ENCODE measurements around the gene DHX34.

The DHX34 gene

DNA sequence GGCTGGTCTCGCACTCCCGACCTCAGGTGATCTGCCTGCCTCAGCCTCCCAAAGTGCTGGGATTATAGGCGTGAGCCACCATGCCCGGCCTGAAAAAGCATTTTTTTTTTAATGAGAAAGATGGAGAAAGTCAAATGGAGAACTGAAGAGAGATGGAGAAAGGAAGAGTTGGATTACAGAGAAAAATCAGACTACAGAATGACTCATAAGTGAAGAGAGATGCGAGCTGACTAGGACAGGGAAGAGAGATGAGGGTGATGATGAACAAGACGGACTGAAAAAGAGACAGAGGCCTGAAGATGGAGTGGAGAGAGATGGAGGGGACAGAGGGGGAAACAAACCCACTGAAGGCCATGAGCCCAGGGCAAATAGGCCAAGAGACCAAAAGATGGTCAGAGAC lies 1.5 kb downstream of the DHX34 start:
- WGBS (ENCODE audit: insufficient coverage): over 99% methylated on average over 6 of the region's 6 CpGs
- POLR2A ChIA-PET: interaction anchor here (0.7 kb wide), 1 partner anchor 8 kb away, joined by 9 read pairs; no protein-coding TSS in a partner anchor

GRCh38 chr19:47351548-47351947 lies 2.4 kb downstream of the DHX34 start:
- 80% methylated on average over 2 of the region's 3 CpGs for WGBS (ENCODE audit: insufficient coverage)
- ChIA-PET CTCF (no interaction called here), POLR2A (interaction anchor here (0.6 kb wide), 1 partner anchor 78 kb away, joined by 3 read pairs; no protein-coding TSS in a partner anchor)
- H3K9me3 ChIP-seq (ENCODE audit: control extremely low read depth in 1 of 5, control insufficient read depth in 4 of 5, insufficient read depth in 2 of 5, low read depth in 1 of 5, low read length in 4 of 5): no peaks in the 10 kb centered on the region
- H3K27me3 ChIP-seq (replicated peaks in 2 of 5; ENCODE audit: control insufficient read depth in 4 of 5, insufficient read depth in 5 of 5, low read length in 4 of 5): no peaks in the 10 kb centered on the region
- H3K4me3 ChIP-seq (ENCODE audit: control insufficient read depth in 1 of 7, extremely low read depth in 1 of 7, insufficient read depth in 4 of 7, low read depth in 2 of 7, low read length in 6 of 7): no peak overlapping the region
- H3K36me3 ChIP-seq (ENCODE audit: control insufficient read depth in 4 of 4, insufficient read depth in 4 of 4, low read length in 3 of 4): peaks cover 16 to 40% (median 29%) of the 10 kb centered on the region in 4 experiments
- peaks cover 5 to 23% (median 14%) of the 10 kb centered on the region in 4 experiments for H3K4me1 ChIP-seq (ENCODE audit: control extremely low read depth in 1 of 4, control insufficient read depth in 4 of 4, insufficient read depth in 4 of 4, low read length in 3 of 4)
- peak; percentile 42 to 70 (median 68) for DNase-seq
- H3K27ac ChIP-seq (ENCODE audit: insufficient read depth in 1 of 2, low read depth in 1 of 2, low read length in 2 of 2, poor library complexity in 1 of 2, severe bottlenecking in 2 of 2): no peak overlapping the region

More for the DNA sequence above, 1.5 kb downstream of the DHX34 start:
- Histone ChIP-seq H3K4me1 (ENCODE audit: control extremely low read depth in 1 of 4, control insufficient read depth in 4 of 4, insufficient read depth in 4 of 4, low read length in 3 of 4) (peaks cover 5 to 23% (median 15%) of the 10 kb centered on the region in 4 experiments), H3K9me3 (ENCODE audit: control extremely low read depth in 1 of 5, control insufficient read depth in 4 of 5, insufficient read depth in 2 of 5, low read depth in 1 of 5, low read length in 4 of 5) (no peaks in the 10 kb centered on the region), H3K36me3 (ENCODE audit: control insufficient read depth in 4 of 4, insufficient read depth in 4 of 4, low read length in 3 of 4) (peaks cover 12 to 33% (median 24%) of the 10 kb centered on the region in 4 experiments), H3K27ac (ENCODE audit: insufficient read depth in 1 of 2, low read depth in 1 of 2, low read length in 2 of 2, poor library complexity in 1 of 2, severe bottlenecking in 2 of 2) (no peak overlapping the region), H3K4me3 (ENCODE audit: control insufficient read depth in 1 of 7, extremely low read depth in 1 of 7, insufficient read depth in 4 of 7, low read depth in 2 of 7, low read length in 6 of 7) (no peak overlapping the region), H3K27me3 (replicated peaks in 2 of 5; ENCODE audit: control insufficient read depth in 4 of 5, insufficient read depth in 5 of 5, low read length in 4 of 5) (no peaks in the 10 kb centered on the region)
- no peak for DNase-seq
- CTCF ChIA-PET: interaction anchor here (1.4 to 2.4 kb wide), 3 partner anchors 9 to 66 kb away, joined by 4 to 14 read pairs (median 8); no protein-coding TSS in a partner anchor

DNA sequence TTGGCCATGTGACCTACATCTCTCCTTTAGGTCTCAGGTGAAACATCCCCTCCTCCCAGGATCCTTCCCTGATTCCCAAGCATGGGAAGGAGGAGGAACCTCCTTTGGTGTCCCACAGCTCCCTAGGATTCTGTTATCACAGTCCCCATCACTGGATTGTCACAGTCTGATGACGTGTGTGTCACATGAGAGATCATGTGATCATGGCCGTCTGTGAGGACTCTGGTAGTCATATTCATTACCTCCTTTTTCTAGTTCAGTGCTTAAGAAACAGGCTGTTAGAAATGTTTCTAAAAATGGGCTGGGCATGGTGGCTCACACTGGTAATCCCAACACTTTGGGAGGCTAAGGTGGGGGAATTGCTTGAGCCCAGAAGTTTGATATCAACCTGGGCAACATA lies 3.0 kb downstream of the DHX34 start:
- ChIA-PET POLR2A (no interaction called here), CTCF (no interaction called here)
- no peak for DNase-seq
- H3K4me1 ChIP-seq (ENCODE audit: control extremely low read depth in 1 of 4, control insufficient read depth in 4 of 4, insufficient read depth in 4 of 4, low read length in 3 of 4): peaks cover 5 to 20% (median 11%) of the 10 kb centered on the region in 4 experiments
- WGBS (ENCODE audit: insufficient coverage): no CpG with 5 or more reads among the region's 2 CpGs
- H3K27me3 ChIP-seq (replicated peaks in 2 of 5; ENCODE audit: control insufficient read depth in 4 of 5, insufficient read depth in 5 of 5, low read length in 4 of 5): no peaks in the 10 kb centered on the region
- H3K27ac ChIP-seq (ENCODE audit: insufficient read depth in 1 of 2, low read depth in 1 of 2, low read length in 2 of 2, poor library complexity in 1 of 2, severe bottlenecking in 2 of 2): no peak overlapping the region
- H3K9me3 ChIP-seq (ENCODE audit: control extremely low read depth in 1 of 5, control insufficient read depth in 4 of 5, insufficient read depth in 2 of 5, low read depth in 1 of 5, low read length in 4 of 5): peaks cover 0 to 1% (median 0%) of the 10 kb centered on the region in 5 experiments
- H3K4me3 ChIP-seq (ENCODE audit: control insufficient read depth in 1 of 7, extremely low read depth in 1 of 7, insufficient read depth in 4 of 7, low read depth in 2 of 7, low read length in 6 of 7): no peak overlapping the region
- peaks cover 21 to 45% (median 33%) of the 10 kb centered on the region in 4 experiments for H3K36me3 ChIP-seq (ENCODE audit: control insufficient read depth in 4 of 4, insufficient read depth in 4 of 4, low read length in 3 of 4)

GRCh38 chr19:47353307-47353712 lies 4.2 kb downstream of the DHX34 start:
- ChIA-PET CTCF (no interaction called here), POLR2A (no interaction called here)
- H3K27ac ChIP-seq (ENCODE audit: insufficient read depth in 1 of 2, low read depth in 1 of 2, low read length in 2 of 2, poor library complexity in 1 of 2, severe bottlenecking in 2 of 2): no peak overlapping the region
- H3K4me1 ChIP-seq (ENCODE audit: control extremely low read depth in 1 of 4, control insufficient read depth in 4 of 4, insufficient read depth in 4 of 4, low read length in 3 of 4): peaks cover 5 to 20% (median 11%) of the 10 kb centered on the region in 4 experiments
- no peak for DNase-seq
- H3K4me3 ChIP-seq (ENCODE audit: control insufficient read depth in 1 of 7, extremely low read depth in 1 of 7, insufficient read depth in 4 of 7, low read depth in 2 of 7, low read length in 6 of 7): no peak overlapping the region
- H3K36me3 ChIP-seq (ENCODE audit: control insufficient read depth in 4 of 4, insufficient read depth in 4 of 4, low read length in 3 of 4): peaks cover 27 to 57% (median 43%) of the 10 kb centered on the region in 4 experiments
- H3K9me3 ChIP-seq (ENCODE audit: control extremely low read depth in 1 of 5, control insufficient read depth in 4 of 5, insufficient read depth in 2 of 5, low read depth in 1 of 5, low read length in 4 of 5): peaks cover 0 to 4% (median 0%) of the 10 kb centered on the region in 5 experiments
- no peaks in the 10 kb centered on the region for H3K27me3 ChIP-seq (replicated peaks in 2 of 5; ENCODE audit: control insufficient read depth in 4 of 5, insufficient read depth in 5 of 5, low read length in 4 of 5)
- WGBS (ENCODE audit: insufficient coverage): 99% methylated on average over 24 of the region's 24 CpGs

GRCh38 chr19:47356900-47357299 lies 7.8 kb downstream of the DHX34 start:
- ChIA-PET CTCF (no interaction called here), POLR2A (no interaction called here)
- Histone ChIP-seq H3K4me1 (ENCODE audit: control extremely low read depth in 1 of 4, control insufficient read depth in 4 of 4, insufficient read depth in 4 of 4, low read length in 3 of 4) (no peaks in the 10 kb centered on the region), H3K27ac (ENCODE audit: insufficient read depth in 1 of 2, low read depth in 1 of 2, low read length in 2 of 2, poor library complexity in 1 of 2, severe bottlenecking in 2 of 2) (no peak overlapping the region), H3K4me3 (ENCODE audit: control insufficient read depth in 1 of 7, extremely low read depth in 1 of 7, insufficient read depth in 4 of 7, low read depth in 2 of 7, low read length in 6 of 7) (no peak overlapping the region), H3K9me3 (ENCODE audit: control extremely low read depth in 1 of 5, control insufficient read depth in 4 of 5, insufficient read depth in 2 of 5, low read depth in 1 of 5, low read length in 4 of 5) (peaks cover 0 to 4% (median 0%) of the 10 kb centered on the region in 5 experiments), H3K36me3 (ENCODE audit: control insufficient read depth in 4 of 4, insufficient read depth in 4 of 4, low read length in 3 of 4) (peaks cover 40 to 91% (median 59%) of the 10 kb centered on the region in 4 experiments), H3K27me3 (replicated peaks in 2 of 5; ENCODE audit: control insufficient read depth in 4 of 5, insufficient read depth in 5 of 5, low read length in 4 of 5) (no peaks in the 10 kb centered on the region)
- DNase-seq: no peak
- 98% methylated on average over 6 of the region's 6 CpGs for WGBS (ENCODE audit: insufficient coverage)

DNA sequence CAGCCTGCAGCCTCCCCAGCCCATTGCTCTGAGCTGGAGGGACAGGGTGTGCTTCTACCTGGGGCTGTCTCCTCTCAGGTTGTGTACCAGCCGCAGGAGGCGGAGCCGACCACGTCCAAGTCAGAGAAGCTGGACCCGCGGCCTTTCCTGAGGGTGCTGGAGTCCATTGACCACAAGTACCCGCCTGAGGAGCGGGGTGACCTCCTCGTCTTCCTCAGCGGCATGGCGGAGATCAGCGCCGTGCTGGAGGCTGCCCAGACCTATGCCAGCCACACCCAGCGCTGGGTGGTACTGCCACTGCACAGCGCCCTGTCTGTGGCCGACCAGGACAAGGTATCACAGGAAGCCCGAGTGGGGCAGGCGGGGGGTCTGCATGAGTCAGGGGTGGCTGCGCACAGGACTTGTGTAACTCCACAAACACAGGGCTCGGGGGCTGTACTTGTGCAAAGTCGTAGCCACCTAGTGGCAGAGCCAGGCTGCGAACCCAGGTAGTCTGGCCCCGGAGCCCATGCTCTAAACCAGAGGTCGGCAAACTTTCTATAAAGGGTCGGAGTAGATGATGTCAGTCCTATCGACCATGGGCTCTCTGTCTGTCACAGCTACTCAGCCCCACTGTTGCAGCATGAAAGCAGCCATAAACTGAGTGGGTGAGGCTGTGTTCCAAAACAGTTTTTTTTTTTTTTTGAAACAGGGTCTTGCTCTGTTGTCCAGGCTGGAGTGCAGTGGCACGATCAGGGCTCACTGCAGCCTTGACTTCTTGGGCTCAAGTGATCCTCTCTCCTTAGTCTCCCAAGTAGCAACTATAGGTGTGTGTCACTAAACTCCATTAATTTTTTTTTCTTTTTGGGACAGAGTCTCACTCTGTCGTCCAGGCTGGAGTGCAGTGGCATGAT lies 8.9 kb downstream of the DHX34 start:
- H3K4me1 ChIP-seq (ENCODE audit: control extremely low read depth in 1 of 4, control insufficient read depth in 4 of 4, insufficient read depth in 4 of 4, low read length in 3 of 4): no peaks in the 10 kb centered on the region
- H3K27ac ChIP-seq (ENCODE audit: insufficient read depth in 1 of 2, low read depth in 1 of 2, low read length in 2 of 2, poor library complexity in 1 of 2, severe bottlenecking in 2 of 2): no peak overlapping the region
- H3K36me3 ChIP-seq (ENCODE audit: control insufficient read depth in 4 of 4, insufficient read depth in 4 of 4, low read length in 3 of 4): peaks cover 40 to 89% (median 57%) of the 10 kb centered on the region in 4 experiments
- WGBS (ENCODE audit: insufficient coverage): 98% methylated on average over 25 of the region's 28 CpGs
- no peak for DNase-seq
- no peak overlapping the region for H3K4me3 ChIP-seq (ENCODE audit: control insufficient read depth in 1 of 7, extremely low read depth in 1 of 7, insufficient read depth in 4 of 7, low read depth in 2 of 7, low read length in 6 of 7)
- no peaks in the 10 kb centered on the region for H3K27me3 ChIP-seq (replicated peaks in 2 of 5; ENCODE audit: control insufficient read depth in 4 of 5, insufficient read depth in 5 of 5, low read length in 4 of 5)
- peaks cover 0 to 4% (median 0%) of the 10 kb centered on the region in 5 experiments for H3K9me3 ChIP-seq (ENCODE audit: control extremely low read depth in 1 of 5, control insufficient read depth in 4 of 5, insufficient read depth in 2 of 5, low read depth in 1 of 5, low read length in 4 of 5)
- POLR2A ChIA-PET: interaction anchor here (0.6 kb wide), 1 partner anchor 8 kb away, joined by 9 read pairs; no protein-coding TSS in a partner anchor
- CTCF ChIA-PET: interaction anchor here (1.3 to 2.1 kb wide), 2 partner anchors 9 to 14 kb away, joined by 3 to 8 read pairs; partner anchors contain the start of gene DHX34

- peaks cover 0 to 4% (median 0%) of the 10 kb centered on the region in 5 experiments for H3K9me3 ChIP-seq (ENCODE audit: control extremely low read depth in 1 of 5, control insufficient read depth in 4 of 5, insufficient read depth in 2 of 5, low read depth in 1 of 5, low read length in 4 of 5)
- no peak overlapping the region for H3K27ac ChIP-seq (ENCODE audit: insufficient read depth in 1 of 2, low read depth in 1 of 2, low read length in 2 of 2, poor library complexity in 1 of 2, severe bottlenecking in 2 of 2)
- peaks cover 35 to 89% (median 55%) of the 10 kb centered on the region in 4 experiments for H3K36me3 ChIP-seq (ENCODE audit: control insufficient read depth in 4 of 4, insufficient read depth in 4 of 4, low read length in 3 of 4)
- no peak for DNase-seq
- no peaks in the 10 kb centered on the region for H3K4me1 ChIP-seq (ENCODE audit: control extremely low read depth in 1 of 4, control insufficient read depth in 4 of 4, insufficient read depth in 4 of 4, low read length in 3 of 4)
- ChIA-PET POLR2A (interaction anchor here (0.6 kb wide), 1 partner anchor 8 kb away, joined by 9 read pairs; no protein-coding TSS in a partner anchor), CTCF (interaction anchor here (0.6 to 2.1 kb wide), 4 partner anchors 10 to 107 kb away, joined by 3 to 8 read pairs (median 4); partner anchors contain the start of gene DHX34)
- no peaks in the 10 kb centered on the region for H3K27me3 ChIP-seq (replicated peaks in 2 of 5; ENCODE audit: control insufficient read depth in 4 of 5, insufficient read depth in 5 of 5, low read length in 4 of 5)
- WGBS (ENCODE audit: insufficient coverage): 97% methylated on average over 6 of the region's 6 CpGs
- no peak overlapping the region for H3K4me3 ChIP-seq (ENCODE audit: control insufficient read depth in 1 of 7, extremely low read depth in 1 of 7, insufficient read depth in 4 of 7, low read depth in 2 of 7, low read length in 6 of 7)
Measured at GRCh38 chr19:47358936-47359335, 9.8 kb downstream of the DHX34 start.
